Breast epithelium (tissue), 4 donors: ENCODE data around the gene PITPNM3. TPM values are rescaled to one million over a fixed set of nuclear protein-coding genes. Genes with fewer than 3 reads are reported as not detected.
A peak's percentile ranks its signal among the peaks of the same experiment; 100 is the strongest.

Source experiments
- DNase-seq, 2 donors: peaks; one replicate each; pipeline ENCODE4 v3.0.0-alpha.2; 2019; ENCODE audit warnings: low spot score in 2 of 2
- H3K27ac ChIP-seq, 2 donors: fragments of 200-600 bp; sonication (generic) in 1 of 2; one replicate each; pipeline ENCODE4 v1.5.1; 2016 to 2019; ENCODE audit warnings: mild to moderate bottlenecking in 1 of 2
- H3K27me3 ChIP-seq, 2 donors: fragments of 200-600 bp; sonication (generic) in 1 of 2; one replicate each; pipeline versions ENCODE4 v1.5.1 to v1.6.0; 2017 to 2019; ENCODE audit warnings: control low read depth in 1 of 2, mild to moderate bottlenecking in 1 of 2
- H3K36me3 ChIP-seq: fragments of 200-600 bp; one replicate; pipeline ENCODE4 v1.5.1; 2019
- H3K4me1 ChIP-seq, 2 donors: fragments of 200-600 bp; sonication (generic); one replicate each; pipeline ENCODE4 v1.5.1; 2016 to 2019; ENCODE audit warnings: control low read depth in 1 of 2
- H3K4me3 ChIP-seq, 3 donors: fragments of 200-600 bp; sonication (generic); 1 replicate in 2 of 3; 2 replicates in 1 of 3; pipeline ENCODE4 v1.5.1; 2016 to 2019; ENCODE audit warnings: mild to moderate bottlenecking in 3 of 3, moderate library complexity in 2 of 3
- H3K9me3 ChIP-seq, 2 donors: fragments of 200-600 bp; sonication (generic) in 1 of 2; one replicate each; pipeline ENCODE4 v1.5.1; 2016 to 2019; ENCODE audit warnings: control low read depth in 1 of 2
- CTCF ChIP-seq, 3 donors: fragments of 450-650 bp; IDR thresholded peaks; one replicate each; pipeline ENCODE4 v1.5.1; 2016 to 2017; ENCODE audit warnings: antibody characterized with exemption in 3 of 3, mild to moderate bottlenecking in 3 of 3, moderate library complexity in 3 of 3
- POLR2A ChIP-seq: fragments of 450-650 bp; IDR thresholded peaks from one replicate; pipeline ENCODE4 v1.6.1; 2016; ENCODE audit warnings: antibody characterized with exemption, mild to moderate bottlenecking, moderate library complexity
- POLR2AphosphoS5 ChIP-seq, 3 donors: sonication (generic); formaldehyde crosslinking; IDR thresholded peaks; one replicate each; pipeline ENCODE4 v1.6.1; 2017; ENCODE audit warnings: antibody characterized with exemption in 3 of 3
- intact Hi-C: fragments of 100-400 bp; cut with DNase I; formaldehyde crosslinking; loops from one replicate; pipeline ENCODE4 v1.15.1; 2023; ENCODE audit warnings: low total_unique reads
- total RNA-seq, 3 donors: library from RNA; depleted of rRNA; stranded (reverse); fragments of >200 nt; gene quantifications; one replicate each; pipeline ENCODE4 v1.1.0, GENCODE V29; 2016

The PITPNM3 gene
- total RNA-seq, 3 donors from 2014 or later, result 1.6 to 1.8 (median 1.6) TPM

- no peaks in the 10 kb centered on the region for H3K9me3 ChIP-seq
- no peak overlapping the region for H3K4me3 ChIP-seq
- H3K36me3 ChIP-seq, result no peaks in the 10 kb centered on the region
- TF ChIP-seq CTCF (IDR thresholded peaks at IDR 0.05), result no peak
- TF ChIP-seq POLR2A, result no peak
- TF ChIP-seq POLR2AphosphoS5 (IDR thresholded peaks at IDR 0.05), result no peak
- intact Hi-C loops, result no loop called here
- no peak overlapping the region for H3K27ac ChIP-seq
- no peak for DNase-seq
- H3K27me3 ChIP-seq, result no peaks in the 10 kb centered on the region
- H3K4me1 ChIP-seq, result no peaks in the 10 kb centered on the region
Measured at GRCh38 chr17:6449307-6449706, 107.0 kb downstream of the PITPNM3 start.

DNA sequence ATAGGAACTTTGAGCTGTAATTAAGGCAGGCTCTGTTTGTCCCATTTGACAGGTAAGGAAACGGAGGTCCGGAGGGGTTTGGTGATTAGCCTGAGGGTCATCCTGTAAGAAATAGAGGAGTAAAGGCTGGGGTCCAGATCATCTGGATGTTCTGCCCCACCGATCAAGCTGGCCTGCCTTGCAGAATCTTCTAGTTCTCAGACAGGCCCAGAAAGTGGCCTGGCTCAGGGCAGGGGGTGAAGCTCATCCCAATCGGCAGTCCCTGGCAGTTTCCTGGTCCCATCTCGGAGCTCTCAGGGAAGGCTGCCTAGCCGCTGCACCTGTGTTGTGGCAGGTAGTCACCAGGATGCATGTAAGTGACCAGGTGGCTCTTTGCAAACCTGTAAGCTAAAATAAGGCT is 107.9 kb downstream of the PITPNM3 start:
- Histone ChIP-seq H3K27ac (no peak overlapping the region), H3K36me3 (no peaks in the 10 kb centered on the region), H3K9me3 (no peaks in the 10 kb centered on the region), H3K4me1 (no peaks in the 10 kb centered on the region), H3K4me3 (no peak overlapping the region), H3K27me3 (no peaks in the 10 kb centered on the region)
- no peak for DNase-seq
- TF ChIP-seq POLR2A (no peak), CTCF (IDR thresholded peaks at IDR 0.05) (no peak), POLR2AphosphoS5 (IDR thresholded peaks at IDR 0.05) (no peak)
- intact Hi-C loops, result no loop called here

GRCh38 chr17:6446516-6447100 is 109.7 kb downstream of the PITPNM3 start:
- Histone ChIP-seq H3K4me1 (no peaks in the 10 kb centered on the region), H3K36me3 (no peaks in the 10 kb centered on the region), H3K27ac (no peak overlapping the region), H3K27me3 (no peaks in the 10 kb centered on the region), H3K9me3 (no peaks in the 10 kb centered on the region), H3K4me3 (no peak overlapping the region)
- no peak for DNase-seq
- intact Hi-C loops, result no loop called here
- TF ChIP-seq POLR2AphosphoS5 (IDR thresholded peaks at IDR 0.05) (no peak), POLR2A (no peak), CTCF (IDR thresholded peaks at IDR 0.05) (no peak)

DNA sequence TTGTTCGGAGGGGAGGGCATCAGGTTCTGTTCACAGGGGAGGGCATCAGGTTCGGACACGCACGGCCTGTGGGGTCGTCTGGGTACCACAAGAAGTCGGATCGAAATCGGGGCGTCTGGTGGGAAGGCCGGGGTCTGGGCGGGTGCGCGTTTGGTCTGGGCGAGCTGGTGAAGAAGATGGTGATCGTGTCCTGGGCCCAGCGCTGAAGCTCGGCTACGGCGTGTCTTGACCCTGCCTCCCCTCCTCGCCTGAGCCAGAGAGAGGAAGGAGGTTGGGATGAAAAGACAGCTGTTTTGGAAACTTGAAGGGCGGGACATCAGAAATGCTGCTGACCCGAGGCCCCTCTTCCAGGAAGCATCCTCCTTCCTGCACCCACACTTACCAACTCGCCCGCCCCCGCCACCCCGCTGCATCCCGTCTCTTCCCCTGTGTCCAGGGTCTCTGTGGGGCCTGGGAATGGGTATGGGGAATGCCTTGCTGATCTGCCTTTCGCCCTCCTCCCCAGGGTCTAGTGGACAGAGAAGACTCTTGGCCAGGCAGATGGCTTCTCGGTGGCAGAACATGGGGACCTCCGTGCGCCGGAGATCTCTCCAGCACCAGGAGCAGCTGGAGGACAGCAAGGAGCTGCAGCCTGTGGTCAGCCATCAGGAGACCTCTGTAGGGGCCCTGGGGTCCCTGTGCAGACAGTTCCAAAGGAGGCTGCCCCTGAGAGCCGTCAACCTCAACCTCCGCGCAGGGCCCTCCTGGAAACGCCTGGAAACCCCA is 111.6 kb downstream of the PITPNM3 start:
- Histone ChIP-seq H3K27ac (no peak overlapping the region), H3K4me3 (peak overlapping the region; percentile 45 to 67 (median 66)), H3K36me3 (no peaks in the 10 kb centered on the region), H3K9me3 (no peaks in the 10 kb centered on the region), H3K27me3 (no peaks in the 10 kb centered on the region), H3K4me1 (no peaks in the 10 kb centered on the region)
- intact Hi-C loops, result no loop called here
- no peak for DNase-seq
- TF ChIP-seq CTCF (IDR thresholded peaks at IDR 0.05), result no peak
- no peak for TF ChIP-seq POLR2AphosphoS5 (IDR thresholded peaks at IDR 0.05)
